ENCODE measurements around the gene ATXN2L. TPM values are rescaled to one million over a fixed set of nuclear protein-coding genes. Genes with fewer than 3 reads are reported as not detected.

Gene ATXN2L
- total and polyA plus RNA-seq, 2 of the 4 experiments (the other 2 are of a cell fraction): 12.9 to 58.8 TPM

DNA sequence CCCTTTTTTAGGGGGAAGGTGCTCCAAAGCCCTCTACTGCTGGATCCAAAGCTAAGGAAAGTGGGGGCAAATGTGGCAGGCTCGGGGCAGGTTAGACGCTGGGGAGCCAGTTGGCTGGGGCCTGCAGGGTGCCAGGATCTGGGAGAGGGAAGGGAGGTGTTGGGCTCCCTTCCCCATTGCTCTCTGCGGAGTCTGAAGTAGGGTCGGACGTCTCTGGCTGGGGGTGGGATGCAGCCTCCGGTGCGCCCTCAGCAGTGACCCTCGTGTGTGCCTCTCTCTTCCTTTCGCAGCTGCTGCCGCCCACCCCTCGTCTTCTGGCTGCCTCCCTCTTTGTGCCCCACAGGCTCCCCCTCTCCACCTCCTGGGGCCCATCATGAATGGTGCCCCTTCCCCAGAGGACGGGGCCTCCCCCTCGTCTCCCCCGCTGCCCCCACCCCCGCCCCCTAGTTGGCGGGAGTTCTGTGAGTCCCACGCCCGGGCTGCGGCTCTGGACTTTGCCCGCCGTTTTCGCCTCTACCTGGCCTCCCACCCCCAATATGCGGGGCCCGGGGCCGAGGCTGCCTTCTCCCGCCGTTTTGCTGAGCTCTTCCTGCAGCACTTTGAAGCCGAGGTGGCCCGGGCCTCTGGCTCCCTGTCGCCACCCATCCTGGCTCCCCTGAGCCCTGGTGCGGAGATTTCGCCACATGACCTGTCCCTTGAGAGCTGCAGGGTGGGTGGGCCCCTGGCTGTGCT, 43.1 kb downstream of the ATXN2L start:
- no peak overlapping the region; the same call in 1 of the 2 replicates for H2AK5ac ChIP-seq (ENCODE audit: low read depth, low read length)
- BruUV-seq (replicated peaks): no TSS peak
- H3K27ac ChIP-seq (ENCODE audit: insufficient read depth, low read length): no peak overlapping the region
- H3K4me3 ChIP-seq (ENCODE audit: insufficient read depth, low read depth, low read length): no peak overlapping the region
- H4K20me1 ChIP-seq (ENCODE audit: insufficient read depth, low read length): peaks cover 12% of the 10 kb centered on the region
- no peak overlapping the region for H3K56ac ChIP-seq (ENCODE audit: extremely low read depth, insufficient read depth, low read length)
- H3K9me1 ChIP-seq (ENCODE audit: insufficient read depth, low read length): peaks cover 8% of the 10 kb centered on the region; the same call in 1 of the 2 replicates
- H2BK5ac ChIP-seq (ENCODE audit: low read depth, low read length, poor library complexity, severe bottlenecking): no peak overlapping the region
- no peak overlapping the region for H3K9ac ChIP-seq (ENCODE audit: low read depth, low read length)
- TF ChIP-seq NFE2L2 (IDR thresholded peaks at IDR 0.05; ENCODE audit: low read depth, low read length) (no peak), CEBPB (IDR thresholded peaks at IDR 0.05; ENCODE audit: low read depth, low read length) (no peak), SMC3 (IDR thresholded peaks at IDR 0.05; ENCODE audit: low read depth, low read length) (no peak), FOS (IDR thresholded peaks at IDR 0.05; ENCODE audit: low read depth, low read length) (no peak)
- TF ChIP-seq, protein P1, sequence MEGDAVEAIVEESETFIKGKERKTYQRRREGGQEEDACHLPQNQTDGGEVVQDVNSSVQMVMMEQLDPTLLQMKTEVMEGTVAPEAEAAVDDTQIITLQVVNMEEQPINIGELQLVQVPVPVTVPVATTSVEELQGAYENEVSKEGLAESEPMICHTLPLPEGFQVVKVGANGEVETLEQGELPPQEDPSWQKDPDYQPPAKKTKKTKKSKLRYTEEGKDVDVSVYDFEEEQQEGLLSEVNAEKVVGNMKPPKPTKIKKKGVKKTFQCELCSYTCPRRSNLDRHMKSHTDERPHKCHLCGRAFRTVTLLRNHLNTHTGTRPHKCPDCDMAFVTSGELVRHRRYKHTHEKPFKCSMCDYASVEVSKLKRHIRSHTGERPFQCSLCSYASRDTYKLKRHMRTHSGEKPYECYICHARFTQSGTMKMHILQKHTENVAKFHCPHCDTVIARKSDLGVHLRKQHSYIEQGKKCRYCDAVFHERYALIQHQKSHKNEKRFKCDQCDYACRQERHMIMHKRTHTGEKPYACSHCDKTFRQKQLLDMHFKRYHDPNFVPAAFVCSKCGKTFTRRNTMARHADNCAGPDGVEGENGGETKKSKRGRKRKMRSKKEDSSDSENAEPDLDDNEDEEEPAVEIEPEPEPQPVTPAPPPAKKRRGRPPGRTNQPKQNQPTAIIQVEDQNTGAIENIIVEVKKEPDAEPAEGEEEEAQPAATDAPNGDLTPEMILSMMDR (conservative IDR thresholded peaks at IDR 0.05; ENCODE audit: low read depth, low read length): no peak
- 66% methylated on average over 15 of the region's 32 CpGs; no CpG with 5 or more reads in 1 of the 2 experiments for WGBS, 2 experiments (ENCODE audit: extremely low coverage in 2 of 2, insufficient read length in 1 of 2)
- no peak overlapping the region for H2AFZ ChIP-seq (replicated peaks; ENCODE audit: low read length, poor library complexity)
- ATAC-seq (ENCODE audit: low read depth) (no peak), DNase-seq (no peak)
- intact Hi-C loops (cut with micrococcal nuclease) (no loop called here), dilution Hi-C loops (cut with HindIII; ENCODE audit: low sequenced_read_pairs, unreplicated experiment) (no loop called here), in situ Hi-C loops (cut with MboI; ENCODE audit: low sequenced_read_pairs) (no loop called here)
- H2BK15ac ChIP-seq (ENCODE audit: low read depth, low read length): no peak overlapping the region
- ChIA-PET POLR2A (ENCODE audit: unreplicated experiment) (no interaction called here), CTCF (no interaction called here)
- H3K27me3 ChIP-seq (ENCODE audit: control insufficient read depth, insufficient read depth, low read length): no peaks in the 10 kb centered on the region
- no peaks in the 10 kb centered on the region for H3K9me3 ChIP-seq (ENCODE audit: control insufficient read depth, insufficient read depth, low read length)
- no peak overlapping the region for H4K91ac ChIP-seq (ENCODE audit: insufficient read depth, low read depth, low read length)
- no peak overlapping the region for H2BK120ac ChIP-seq (ENCODE audit: low read depth, low read length)
- H3K4me1 ChIP-seq (ENCODE audit: control insufficient read depth, insufficient read depth, low read length): peaks cover 5% of the 10 kb centered on the region; the same call in 1 of the 2 replicates
- H3K79me1 ChIP-seq (ENCODE audit: low read depth in 1 of 2, low read length in 2 of 2): peaks cover 22 to 58% of the 10 kb centered on the region in 2 experiments
- H2AK9ac ChIP-seq (replicated peaks; ENCODE audit: low read depth, low read length, poor library complexity): no peak overlapping the region
- H3K14ac ChIP-seq (replicated peaks; ENCODE audit: low read depth, low read length): no peak overlapping the region
- H3K4me2 ChIP-seq (ENCODE audit: low read depth, low read length): no peak overlapping the region
- H2BK20ac ChIP-seq (ENCODE audit: low read depth, low read length): no peak overlapping the region
- no peak overlapping the region for H3K4ac ChIP-seq (ENCODE audit: low read depth, low read length)
- no peak overlapping the region for H3K18ac ChIP-seq (ENCODE audit: low read depth, low read length)
- no peak overlapping the region for H4K8ac ChIP-seq (ENCODE audit: low read depth in 2 of 2, low read length in 2 of 2)
- no peak overlapping the region for H3K23ac ChIP-seq (ENCODE audit: low read depth, low read length)
- peaks cover 30% of the 10 kb centered on the region for H3K36me3 ChIP-seq (ENCODE audit: control insufficient read depth, insufficient read depth, low read length)
- H4K5ac ChIP-seq (ENCODE audit: low read depth, low read length): no peak overlapping the region

Data from IMR-90 (cell line).